ENCODE results near the gene CX3CR1.
"Not testable (repeated sequence)": the region's sequence is repeated elsewhere in the genome, so short reads cannot be mapped to it uniquely, and the experiment has no call there.

CX3CR1 gene, protein sequence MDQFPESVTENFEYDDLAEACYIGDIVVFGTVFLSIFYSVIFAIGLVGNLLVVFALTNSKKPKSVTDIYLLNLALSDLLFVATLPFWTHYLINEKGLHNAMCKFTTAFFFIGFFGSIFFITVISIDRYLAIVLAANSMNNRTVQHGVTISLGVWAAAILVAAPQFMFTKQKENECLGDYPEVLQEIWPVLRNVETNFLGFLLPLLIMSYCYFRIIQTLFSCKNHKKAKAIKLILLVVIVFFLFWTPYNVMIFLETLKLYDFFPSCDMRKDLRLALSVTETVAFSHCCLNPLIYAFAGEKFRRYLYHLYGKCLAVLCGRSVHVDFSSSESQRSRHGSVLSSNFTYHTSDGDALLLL

DNA sequence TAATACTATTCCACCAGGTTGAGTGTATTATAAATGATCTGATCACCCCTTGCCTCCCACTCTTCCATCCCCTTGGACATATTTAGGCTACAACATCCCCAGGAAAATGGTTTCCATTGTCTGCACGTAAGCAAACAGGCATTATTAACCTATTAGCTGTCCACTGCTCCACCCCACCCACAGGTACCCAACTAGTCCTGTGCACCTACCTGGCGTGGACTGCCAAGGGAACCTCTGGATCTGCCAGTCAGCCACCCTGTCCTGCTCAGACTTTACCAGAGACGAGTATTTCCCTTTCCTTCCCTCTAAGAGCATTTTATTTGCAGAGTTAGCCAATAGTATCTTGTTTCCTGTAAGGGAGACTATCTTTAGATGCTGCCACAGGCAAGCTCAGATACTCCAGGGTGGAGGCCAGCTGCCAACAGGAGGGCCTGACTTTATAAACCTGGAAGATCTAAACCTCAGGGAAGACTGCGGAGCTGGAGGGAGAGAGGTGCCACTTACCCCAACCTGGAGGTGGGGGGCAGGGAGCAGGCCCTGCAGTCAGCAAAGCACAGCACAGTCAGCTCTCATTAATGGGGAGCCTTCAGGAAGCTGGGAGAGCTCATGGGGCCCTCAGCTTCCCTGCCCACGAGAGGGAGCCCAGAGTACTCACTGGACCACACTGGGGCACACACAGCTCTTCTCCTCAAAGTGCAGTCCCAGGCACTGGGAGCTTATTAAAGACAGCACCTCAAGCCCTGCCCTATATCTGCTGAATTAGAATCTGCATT lies at the start of gene CX3CR1:
Gene CX3CR1 (minus strand): TSS at position 292 of the 773 bp plus-strand sequence. CDS start 13,527 bp downstream, outside the sequence.
- no peak for DNase-seq

DNA sequence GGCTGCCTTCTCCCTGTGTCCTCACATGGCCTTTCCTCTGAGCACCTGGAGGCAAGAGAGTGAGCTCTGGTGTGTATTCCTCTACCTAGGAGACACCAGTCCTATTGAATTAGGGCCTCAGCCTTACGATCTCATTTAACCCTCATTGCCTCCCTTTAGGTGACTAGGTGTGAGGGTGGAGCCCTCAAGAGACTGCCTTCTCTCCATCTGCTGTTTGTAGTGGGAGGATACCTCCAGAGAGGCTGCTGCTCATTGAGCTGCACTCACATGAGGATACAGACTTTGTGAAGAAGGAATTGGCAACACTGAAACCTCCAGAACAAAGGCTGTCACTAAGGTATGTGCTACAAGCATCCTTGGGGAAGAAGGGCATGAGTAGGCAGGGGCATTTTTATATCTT lies 49.7 kb upstream of the CX3CR1 start, which contains the start of gene CCR8:
Gene CCR8 (plus strand): TSS at position 217 of the 400 bp plus-strand sequence. CDS start 2,623 bp downstream, outside the sequence.
- no peak for DNase-seq

DNA sequence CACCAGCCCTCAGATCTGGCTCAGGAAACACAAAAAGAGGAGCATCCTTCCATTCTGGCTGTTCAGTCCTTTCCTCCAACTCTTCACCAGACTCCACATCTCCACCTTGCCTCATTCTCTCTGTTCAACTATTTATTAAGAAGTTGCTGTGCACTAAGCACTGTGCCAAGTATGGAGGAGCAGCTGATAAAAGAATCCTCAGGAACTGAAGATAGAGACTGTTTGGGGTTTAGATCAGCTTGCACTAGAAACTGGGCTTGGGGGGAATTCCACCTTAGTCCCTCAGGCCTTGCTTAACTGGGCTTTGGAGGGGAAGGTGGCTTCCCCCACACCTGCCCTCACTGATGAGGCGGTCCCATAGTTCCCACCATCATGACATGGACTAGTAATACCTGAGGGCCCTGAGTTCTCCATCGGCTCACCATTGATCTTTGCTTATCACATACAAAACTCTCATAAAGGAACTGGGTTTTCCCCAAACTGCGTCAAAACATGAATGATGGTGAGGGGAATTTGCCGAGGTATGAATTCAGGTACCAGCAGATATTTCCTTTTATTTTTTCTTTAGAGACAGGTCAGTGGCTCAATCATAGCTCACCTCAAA lies 48.0 kb upstream of the CX3CR1 start:
- no peak for DNase-seq

DNA sequence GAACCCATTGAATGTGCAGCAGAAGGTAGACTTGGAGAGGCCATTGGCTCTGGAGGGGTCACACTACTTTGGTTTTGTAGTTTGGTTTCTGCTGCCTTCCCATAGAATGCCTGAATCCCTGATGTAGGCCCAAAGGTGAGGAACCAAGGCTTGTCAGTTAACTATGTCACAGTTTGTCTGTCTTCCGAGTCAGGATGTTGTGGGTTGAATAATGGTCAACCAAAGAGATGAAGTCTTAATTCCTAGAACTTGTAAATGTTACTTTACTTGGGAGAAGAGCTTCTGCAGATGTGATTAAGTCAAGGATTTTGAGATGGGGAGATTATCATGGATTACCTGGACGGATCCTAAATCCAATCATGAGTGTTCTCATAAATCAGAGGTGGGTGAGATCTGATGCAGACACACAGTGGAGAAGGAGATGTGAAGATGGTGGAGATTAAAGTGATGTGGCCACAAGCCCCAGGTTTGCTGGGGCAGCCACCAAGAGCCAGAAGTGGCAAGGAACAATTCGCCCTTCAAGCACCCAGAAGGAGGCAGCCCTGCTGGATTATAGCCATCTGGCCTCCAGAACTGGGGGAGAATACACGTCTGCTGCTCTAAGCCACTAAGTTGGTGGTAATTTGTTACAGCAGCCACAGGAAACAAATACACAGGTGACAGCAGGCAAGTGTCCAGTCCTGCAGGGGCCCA lies 47.4 kb upstream of the CX3CR1 start:
- no peak for DNase-seq

DNA sequence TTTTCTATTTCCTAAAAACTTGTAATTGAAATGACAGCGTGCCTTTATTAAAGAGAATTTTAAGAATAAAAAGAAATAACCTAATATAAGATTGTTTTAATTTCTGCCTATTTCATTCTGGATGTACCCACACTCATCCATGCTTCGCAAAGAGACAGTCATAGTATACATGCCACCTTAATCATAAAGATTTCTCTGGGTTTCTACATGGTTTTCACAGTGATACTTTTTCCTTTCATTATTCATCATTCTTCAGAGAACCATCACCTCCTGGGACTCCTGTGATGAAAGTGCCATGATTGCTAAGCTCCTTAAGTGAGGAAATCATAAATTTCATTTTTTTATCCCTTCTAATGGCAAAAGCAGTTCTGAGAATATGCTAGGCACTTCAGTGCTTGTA lies 45.4 kb upstream of the CX3CR1 start:
- no peak for DNase-seq

DNA sequence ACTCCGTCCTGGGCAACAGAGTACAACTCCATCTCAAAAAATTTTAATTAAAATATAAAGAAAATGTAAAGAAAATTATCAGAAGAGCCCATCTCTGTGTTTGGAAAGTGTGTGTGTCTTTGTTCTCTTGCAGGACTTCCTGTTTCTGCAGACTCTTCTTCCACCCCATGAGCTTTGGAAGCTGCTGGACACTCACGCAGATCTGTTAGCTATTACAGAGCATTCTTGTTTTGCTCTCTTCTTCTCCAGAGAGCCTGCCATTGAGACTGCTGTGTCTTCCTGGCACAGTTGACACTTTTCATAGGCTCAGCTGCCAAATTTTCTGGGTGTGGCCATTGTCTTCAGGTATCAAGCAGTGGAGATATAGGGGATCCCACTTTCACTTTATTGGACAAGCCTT lies 43.7 kb upstream of the CX3CR1 start:
- no peak for DNase-seq

DNA sequence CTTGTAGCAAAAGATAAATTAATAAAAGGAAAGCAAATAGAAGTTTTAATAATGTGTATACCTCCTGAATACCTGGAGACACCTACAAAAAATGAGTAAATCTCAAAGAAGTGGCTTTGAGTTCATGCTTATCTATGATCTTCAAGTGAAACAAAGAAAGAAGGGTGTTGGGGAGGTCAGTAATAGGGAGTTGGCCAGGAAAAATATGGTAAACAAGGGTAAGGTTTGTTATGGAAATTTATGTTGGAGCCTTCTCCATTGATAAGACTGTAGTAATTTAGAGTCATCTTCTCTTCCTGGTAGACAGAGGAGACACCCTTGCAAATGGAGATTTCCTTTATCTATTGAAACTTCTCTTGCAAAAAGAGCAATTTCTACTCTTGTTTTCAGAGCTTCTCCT lies 43.1 kb upstream of the CX3CR1 start:
- no peak for DNase-seq

- DNase-seq: not testable (repeated sequence)
These were observed 42.4 kb upstream of the CX3CR1 start for GRCh38 chr3:39322209-39322715.

- not testable (repeated sequence) for DNase-seq
These were observed 41.7 kb upstream of the CX3CR1 start for GRCh38 chr3:39321574-39321983.

DNA sequence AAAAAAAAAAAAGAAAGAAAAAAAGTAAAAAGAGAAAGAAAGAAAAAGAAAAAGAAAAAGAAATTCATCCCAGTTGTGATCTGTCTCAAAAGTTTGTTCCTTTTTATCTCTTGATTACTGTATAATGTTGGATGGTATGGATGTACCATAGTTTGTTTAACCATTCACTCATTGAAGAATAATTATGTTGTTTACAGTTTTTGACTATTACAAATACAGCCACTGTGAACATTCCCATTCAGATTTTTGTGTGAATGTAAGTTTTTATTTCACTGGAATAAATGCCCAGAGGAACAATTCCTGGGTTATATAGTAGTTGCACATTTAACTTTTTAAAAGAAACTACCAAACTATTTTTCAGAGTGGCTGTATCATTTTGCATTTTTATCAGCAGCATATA lies 39.4 kb upstream of the CX3CR1 start:
- DNase-seq: no peak

GRCh38 chr3:39318301-39318700 lies 38.5 kb upstream of the CX3CR1 start:
- no peak for DNase-seq

GRCh38 chr3:39317571-39318169 lies 37.8 kb upstream of the CX3CR1 start:
- DNase-seq: no peak

DNA sequence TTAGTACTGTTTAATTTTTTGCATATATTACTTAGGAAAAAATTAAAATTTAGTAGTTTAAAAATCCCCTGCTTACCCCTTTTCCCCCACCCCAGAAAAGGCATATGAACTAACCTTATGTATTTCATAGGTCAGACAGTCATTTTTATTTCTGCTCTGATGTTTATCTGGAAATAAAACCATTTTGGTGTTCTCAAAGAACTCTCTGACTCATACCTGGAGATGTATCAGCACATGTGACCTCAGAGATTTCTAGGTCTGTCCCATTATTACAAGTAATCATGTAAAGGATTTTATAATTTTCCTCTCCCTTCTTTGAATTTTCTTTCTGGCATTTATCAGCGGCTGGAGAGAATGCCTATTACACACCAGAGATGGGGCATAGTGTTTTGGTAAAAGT lies 35.6 kb upstream of the CX3CR1 start:
- DNase-seq: no peak

DNA sequence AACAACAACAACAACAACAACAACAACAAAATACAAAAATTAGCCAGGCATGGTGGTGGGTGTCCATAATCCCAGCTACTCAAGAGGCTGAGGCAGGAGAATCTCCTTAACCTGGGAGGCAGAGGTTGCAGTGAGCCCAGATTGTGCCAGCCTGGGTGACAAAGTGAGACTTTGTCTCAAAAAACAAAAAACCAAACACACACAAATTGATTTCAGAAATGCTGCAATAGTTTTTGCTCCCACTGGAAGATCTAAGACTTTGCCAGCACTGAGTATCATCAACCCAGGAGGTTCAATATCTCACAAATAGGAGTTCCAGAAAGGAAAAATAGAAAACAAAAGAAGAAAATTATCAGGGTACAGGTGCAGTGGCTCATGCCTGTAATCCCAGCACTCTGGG lies 33.5 kb upstream of the CX3CR1 start:
- no peak for DNase-seq

GRCh38 chr3:39302178-39302577 lies 22.3 kb upstream of the CX3CR1 start:
- no peak for DNase-seq

DNA sequence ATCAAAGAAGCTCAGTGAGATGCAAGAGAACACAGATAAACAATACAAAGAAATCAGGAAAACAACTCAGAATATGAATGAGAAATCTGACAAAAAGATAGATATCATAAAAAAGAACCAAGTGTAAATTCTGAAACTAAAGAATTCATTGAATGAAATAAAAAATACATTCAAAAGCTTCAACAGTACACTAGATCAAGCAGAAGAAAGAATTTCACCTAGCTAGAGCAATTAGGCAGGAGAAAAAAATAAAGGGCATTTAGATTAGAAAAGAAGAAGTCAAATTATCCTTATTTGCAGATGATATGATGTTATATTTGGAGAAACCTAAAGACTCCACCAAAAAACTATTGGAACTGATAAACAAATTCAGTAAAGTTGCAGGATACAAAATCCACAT lies 19.4 kb upstream of the CX3CR1 start:
- DNase-seq: no peak

DNA sequence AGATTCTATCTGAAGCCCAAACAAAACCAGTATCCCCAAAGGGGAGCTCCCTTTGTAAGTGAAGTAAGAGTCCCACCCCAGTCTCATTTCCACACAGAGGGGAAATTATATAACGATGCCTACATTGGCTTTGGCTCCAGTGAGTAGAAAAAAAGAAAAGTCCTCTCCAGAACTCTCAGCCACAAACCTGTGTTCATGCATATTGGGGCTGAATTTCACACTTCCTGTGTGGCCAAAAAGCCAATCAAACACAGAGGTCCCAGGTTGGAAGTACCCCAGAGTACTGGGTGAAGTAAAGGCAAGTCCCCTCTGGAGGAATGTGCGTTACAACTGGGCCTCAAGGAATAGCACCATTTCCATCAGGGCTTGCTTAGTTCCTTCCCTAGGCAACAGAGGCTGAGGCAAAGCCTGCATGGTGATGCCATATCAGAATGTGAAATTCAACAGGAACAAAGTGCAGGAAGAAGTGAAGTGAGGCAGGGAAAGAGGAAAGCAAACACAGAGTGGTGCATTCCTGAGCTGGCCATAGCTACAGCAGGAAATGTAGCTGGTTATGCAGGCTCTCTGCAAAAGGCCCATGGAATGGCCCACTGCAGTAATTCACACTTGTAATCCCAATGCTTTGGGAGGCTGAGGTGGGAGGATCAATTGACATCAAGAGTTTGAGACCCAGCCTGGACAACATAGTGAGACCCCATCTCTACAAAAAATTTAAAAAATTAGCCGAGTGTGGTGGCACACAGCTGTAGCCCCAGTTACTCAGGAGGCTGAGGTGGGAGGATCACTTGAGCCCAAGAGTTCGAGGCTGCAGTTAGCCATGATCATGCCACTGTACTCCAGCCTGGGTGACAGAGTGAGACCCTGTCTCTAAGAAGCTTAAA lies 16.6 kb upstream of the CX3CR1 start:
- DNase-seq: no peak

DNA sequence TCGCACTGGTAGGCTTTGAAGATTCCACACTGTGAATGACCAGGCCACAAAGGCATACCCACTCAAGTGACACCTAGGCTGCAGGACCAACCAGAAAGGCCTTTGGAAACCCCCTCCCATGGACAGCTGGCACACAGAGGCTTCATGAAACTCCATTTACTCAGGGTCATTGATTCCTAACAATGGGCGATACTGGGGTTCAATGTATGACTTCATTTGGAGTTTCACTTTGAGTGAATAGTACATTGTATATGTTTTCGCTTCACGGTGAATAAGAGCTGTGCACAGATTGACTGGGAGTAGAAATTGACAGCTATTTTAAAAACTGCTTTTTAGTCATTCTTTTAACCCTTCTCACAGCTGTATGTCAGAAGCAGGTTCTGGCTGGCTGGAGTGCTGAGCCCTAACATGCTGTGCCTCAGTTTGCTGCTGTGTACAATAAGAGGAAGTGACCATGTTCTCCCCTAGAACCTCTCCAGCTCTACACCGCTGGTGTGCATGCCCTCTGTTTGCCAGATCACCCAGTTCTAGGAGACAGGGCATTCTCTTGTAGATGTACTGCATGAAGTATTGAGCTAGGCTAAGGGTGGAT lies 15.4 kb upstream of the CX3CR1 start:
- DNase-seq: no peak

GRCh38 chr3:39294446-39295183 lies 14.8 kb upstream of the CX3CR1 start:
- DNase-seq: no peak

DNA sequence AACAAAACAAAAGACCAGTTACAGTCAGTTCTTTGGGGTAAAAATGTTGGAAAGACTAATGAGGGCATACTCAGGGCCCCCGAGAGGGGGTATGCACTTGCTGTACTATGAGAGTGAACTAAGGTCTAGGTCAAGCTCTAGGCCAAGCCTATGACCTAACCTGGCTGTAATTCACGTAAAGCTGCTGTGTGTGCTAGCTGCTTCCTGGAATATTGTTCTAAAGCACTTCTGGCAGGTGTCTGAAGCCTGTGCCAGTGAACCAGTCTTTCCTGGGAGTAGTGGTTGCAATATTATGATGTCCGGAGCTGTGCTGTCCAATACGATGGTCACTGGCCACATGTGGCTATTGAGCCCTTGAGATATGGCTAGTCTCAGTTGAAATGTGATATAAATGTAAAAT lies 13.1 kb upstream of the CX3CR1 start:
- DNase-seq: no peak

All from NCI-H1694 treated with DMSO at 0.1 percent for 48 hours (cell line).